ENCODE measurements around the gene AQP12B. TPM values are rescaled to one million over a fixed set of nuclear protein-coding genes. Genes with fewer than 3 reads are reported as not detected.

The AQP12B gene
- total and polyA plus RNA-seq, 2 of the 13 experiments (the other 11 are each of a cell fraction or from before 2014, with no cell fraction given), result not detected

GRCh38 chr2:240726876-240727275 lies 44.2 kb upstream of the AQP12B start:
- H3K79me2 ChIP-seq (ENCODE audit: insufficient read depth, low read length), result no peaks in the 10 kb centered on the region
- H4K20me1 ChIP-seq (ENCODE audit: insufficient read depth, low read length), result no peaks in the 10 kb centered on the region
- no peak overlapping the region for H3K4me3 ChIP-seq (replicated peaks in 1 of 3; ENCODE audit: insufficient read depth in 1 of 3, low read depth in 2 of 3, low read length in 3 of 3)
- H3K27me3 ChIP-seq (ENCODE audit: control insufficient read depth in 1 of 2, insufficient read depth in 2 of 2, low read length in 2 of 2), result peaks cover 61 to 97% of the 10 kb centered on the region in 2 experiments
- intact Hi-C loops (cut with micrococcal nuclease; ENCODE audit: unreplicated experiment) (no loop called here), in situ Hi-C loops (cut with HindIII; ENCODE audit: extremely low pct_ligation_motif_present, low pct_unique_long_range_greater_than_20kb) (no loop called here)
- H3K4me1 ChIP-seq (ENCODE audit: insufficient read depth, low read length), result no peaks in the 10 kb centered on the region
- FAIRE-seq (no peak), ATAC-seq (no peak), DNase-seq (ENCODE audit: low spot score) (no peak)
- no peak overlapping the region for H3K4me2 ChIP-seq (ENCODE audit: low read depth, low read length)
- no peak overlapping the region for H3K27ac ChIP-seq (ENCODE audit: extremely low read length, insufficient read depth, low read length)
- 26% methylated on average over 14 of the region's 14 CpGs for WGBS (ENCODE audit: low lambda C conversion rate)
- H3K9me3 ChIP-seq (ENCODE audit: low read length), result no peaks in the 10 kb centered on the region
- no peak overlapping the region for H3K9ac ChIP-seq (ENCODE audit: insufficient read depth, low read depth, low read length)
- BruUV-seq (replicated peaks), result no TSS peak
- ChIA-PET POLR2A (no interaction called here), CTCF (ENCODE audit: low intra/inter-chr PET ratio, low total read pairs) (no interaction called here)
- H2AFZ ChIP-seq (ENCODE audit: low read length), result no peak overlapping the region
- no peaks in the 10 kb centered on the region for H3K36me3 ChIP-seq (replicated peaks in 1 of 2; ENCODE audit: control insufficient read depth in 1 of 2, insufficient read depth in 2 of 2, low read length in 2 of 2)
- TF ChIP-seq MXD3 (CRISPR knock-in tag; IDR thresholded peaks at IDR 0.05) (no peak), ZBTB40 (IDR thresholded peaks at IDR 0.05) (no peak), ZBTB40 (CRISPR knock-in tag; IDR thresholded peaks at IDR 0.05) (no peak), ETV6 (CRISPR knock-in tag; conservative IDR thresholded peaks at IDR 0.05) (no peak), TMF1 (CRISPR knock-in tag; IDR thresholded peaks at IDR 0.05; ENCODE audit: low read depth) (no peak), KLF11 (CRISPR knock-in tag; IDR thresholded peaks at IDR 0.05) (no peak), IRF9 (CRISPR knock-in tag; IDR thresholded peaks at IDR 0.05; ENCODE audit: borderline replicate concordance) (no peak), POLR2G (IDR thresholded peaks at IDR 0.05; ENCODE audit: low read depth, low read length) (no peak), FOXO1 (CRISPR knock-in tag; IDR thresholded peaks at IDR 0.05) (no peak), ZNF850 (CRISPR knock-in tag; conservative IDR thresholded peaks at IDR 0.05) (no peak), AGO1 (IDR thresholded peaks at IDR 0.05; ENCODE audit: low read depth, low read length, poor library complexity, severe bottlenecking) (no peak), DNMT3B (CRISPR knock-in tag; conservative IDR thresholded peaks at IDR 0.05) (no peak), ZNF572 (CRISPR knock-in tag; IDR thresholded peaks at IDR 0.05) (no peak), RBM39 (IDR thresholded peaks at IDR 0.05; ENCODE audit: low read depth, low read length, poor library complexity, severe bottlenecking) (no peak)

Measured in HepG2 (cell line).